Measurements from ENCODE around the gene CIRBP.
"Not testable (repeated sequence)": the region's sequence is repeated elsewhere in the genome, so short reads cannot be mapped to it uniquely, and the experiment has no call there.

CIRBP gene

GRCh38 chr19:1295169-1296012 lies 26.3 kb downstream of the CIRBP start:
- Histone ChIP-seq H3K9me3 (ENCODE audit: control insufficient read depth, low read length) (no peaks in the 10 kb centered on the region), H3K27ac (ENCODE audit: insufficient read depth, low read depth, low read length, poor library complexity, severe bottlenecking) (no peak overlapping the region), H3K36me3 (ENCODE audit: control insufficient read depth, insufficient read depth, low read length) (no peaks in the 10 kb centered on the region), H3K4me3 (ENCODE audit: insufficient read depth, low read depth, low read length) (no peak overlapping the region), H3K4me1 (ENCODE audit: control insufficient read depth, insufficient read depth, low read length) (peaks cover under 1% of the 10 kb centered on the region), H3K27me3 (ENCODE audit: control insufficient read depth, insufficient read depth, low read length, poor library complexity, severe bottlenecking) (peaks cover 19% of the 10 kb centered on the region)
- 46% methylated on average over 82 of the region's 82 CpGs for WGBS, 2 experiments

GRCh38 chr19:1296078-1296477 lies 26.9 kb downstream of the CIRBP start:
- H3K27ac ChIP-seq (ENCODE audit: insufficient read depth, low read depth, low read length, poor library complexity, severe bottlenecking): no peak overlapping the region
- WGBS, 2 experiments: 95% methylated on average over 13 of the region's 13 CpGs
- H3K27me3 ChIP-seq (ENCODE audit: control insufficient read depth, insufficient read depth, low read length, poor library complexity, severe bottlenecking): peaks cover 19% of the 10 kb centered on the region
- no peaks in the 10 kb centered on the region for H3K36me3 ChIP-seq (ENCODE audit: control insufficient read depth, insufficient read depth, low read length)
- H3K4me3 ChIP-seq (ENCODE audit: insufficient read depth, low read depth, low read length): no peak overlapping the region
- no peaks in the 10 kb centered on the region for H3K4me1 ChIP-seq (ENCODE audit: control insufficient read depth, insufficient read depth, low read length)
- no peaks in the 10 kb centered on the region for H3K9me3 ChIP-seq (ENCODE audit: control insufficient read depth, low read length)

GRCh38 chr19:1296575-1297271 lies 27.6 kb downstream of the CIRBP start:
- H3K9me3 ChIP-seq (ENCODE audit: control insufficient read depth, low read length): no peaks in the 10 kb centered on the region
- WGBS, 2 experiments: 95% methylated on average over 24 of the region's 24 CpGs

GRCh38 chr19:1298235-1298634 lies 29.1 kb downstream of the CIRBP start:
- H3K4me3 ChIP-seq (ENCODE audit: insufficient read depth, low read depth, low read length): no peak overlapping the region
- H3K4me1 ChIP-seq (ENCODE audit: control insufficient read depth, insufficient read depth, low read length): no peaks in the 10 kb centered on the region
- 91% methylated on average over 8 of the region's 8 CpGs for WGBS, 2 experiments
- no peaks in the 10 kb centered on the region for H3K9me3 ChIP-seq (ENCODE audit: control insufficient read depth, low read length)
- H3K27me3 ChIP-seq (ENCODE audit: control insufficient read depth, insufficient read depth, low read length, poor library complexity, severe bottlenecking): peaks cover 19% of the 10 kb centered on the region
- H3K27ac ChIP-seq (ENCODE audit: insufficient read depth, low read depth, low read length, poor library complexity, severe bottlenecking): no peak overlapping the region
- H3K36me3 ChIP-seq (ENCODE audit: control insufficient read depth, insufficient read depth, low read length): no peaks in the 10 kb centered on the region

More at GRCh38 chr19:1296575-1297271, 27.6 kb downstream of the CIRBP start:
- H3K4me1 ChIP-seq (ENCODE audit: control insufficient read depth, insufficient read depth, low read length): no peaks in the 10 kb centered on the region
- peaks cover 19% of the 10 kb centered on the region for H3K27me3 ChIP-seq (ENCODE audit: control insufficient read depth, insufficient read depth, low read length, poor library complexity, severe bottlenecking)
- no peak overlapping the region for H3K27ac ChIP-seq (ENCODE audit: insufficient read depth, low read depth, low read length, poor library complexity, severe bottlenecking)
- no peak overlapping the region for H3K4me3 ChIP-seq (ENCODE audit: insufficient read depth, low read depth, low read length)
- no peaks in the 10 kb centered on the region for H3K36me3 ChIP-seq (ENCODE audit: control insufficient read depth, insufficient read depth, low read length)

- H3K9me3 ChIP-seq (ENCODE audit: control insufficient read depth, low read length): no peaks in the 10 kb centered on the region
- no peaks in the 10 kb centered on the region for H3K36me3 ChIP-seq (ENCODE audit: control insufficient read depth, insufficient read depth, low read length)
- H3K27ac ChIP-seq (ENCODE audit: insufficient read depth, low read depth, low read length, poor library complexity, severe bottlenecking): no peak overlapping the region
- H3K27me3 ChIP-seq (ENCODE audit: control insufficient read depth, insufficient read depth, low read length, poor library complexity, severe bottlenecking): peaks cover 8% of the 10 kb centered on the region
- H3K4me3 ChIP-seq (ENCODE audit: insufficient read depth, low read depth, low read length): no peak overlapping the region
- 92 to 94% methylated on average over 34 of the region's 34 CpGs for WGBS, 2 experiments
- no peaks in the 10 kb centered on the region for H3K4me1 ChIP-seq (ENCODE audit: control insufficient read depth, insufficient read depth, low read length)
Measured at GRCh38 chr19:1299801-1300200, 30.7 kb downstream of the CIRBP start.

GRCh38 chr19:1300744-1301490 lies 31.8 kb downstream of the CIRBP start:
- no peaks in the 10 kb centered on the region for H3K9me3 ChIP-seq (ENCODE audit: control insufficient read depth, low read length)
- no peaks in the 10 kb centered on the region for H3K27me3 ChIP-seq (ENCODE audit: control insufficient read depth, insufficient read depth, low read length, poor library complexity, severe bottlenecking)
- 93 to 94% methylated on average over 29 to 31 of the region's 35 CpGs for WGBS, 2 experiments

GRCh38 chr19:1302533-1303239 lies 33.6 kb downstream of the CIRBP start:
- Histone ChIP-seq H3K4me1 (ENCODE audit: control insufficient read depth, insufficient read depth, low read length) (no peaks in the 10 kb centered on the region), H3K27me3 (ENCODE audit: control insufficient read depth, insufficient read depth, low read length, poor library complexity, severe bottlenecking) (no peaks in the 10 kb centered on the region), H3K36me3 (ENCODE audit: control insufficient read depth, insufficient read depth, low read length) (no peaks in the 10 kb centered on the region), H3K4me3 (ENCODE audit: insufficient read depth, low read depth, low read length) (no peak overlapping the region), H3K9me3 (ENCODE audit: control insufficient read depth, low read length) (no peaks in the 10 kb centered on the region), H3K27ac (ENCODE audit: insufficient read depth, low read depth, low read length, poor library complexity, severe bottlenecking) (no peak overlapping the region)
- WGBS, 2 experiments: 74 to 80% methylated on average over 36 of the region's 36 CpGs

More at GRCh38 chr19:1300744-1301490, 31.8 kb downstream of the CIRBP start:
- Histone ChIP-seq H3K27ac (ENCODE audit: insufficient read depth, low read depth, low read length, poor library complexity, severe bottlenecking) (no peak overlapping the region), H3K4me1 (ENCODE audit: control insufficient read depth, insufficient read depth, low read length) (no peaks in the 10 kb centered on the region), H3K36me3 (ENCODE audit: control insufficient read depth, insufficient read depth, low read length) (no peaks in the 10 kb centered on the region), H3K4me3 (ENCODE audit: insufficient read depth, low read depth, low read length) (no peak overlapping the region)

GRCh38 chr19:1304197-1304924 lies 35.2 kb downstream of the CIRBP start:
- 94% methylated on average over 28 of the region's 28 CpGs for WGBS, 2 experiments
- H3K4me3 ChIP-seq (ENCODE audit: insufficient read depth, low read depth, low read length): no peak overlapping the region

GRCh38 chr19:1305354-1305753 lies 36.2 kb downstream of the CIRBP start:
- 92% methylated on average over 9 of the region's 9 CpGs for WGBS, 2 experiments
- not testable (repeated sequence) for H3K4me1 ChIP-seq (ENCODE audit: control insufficient read depth, insufficient read depth, low read length); H3K4me3 ChIP-seq (ENCODE audit: insufficient read depth, low read depth, low read length); H3K36me3 ChIP-seq (ENCODE audit: control insufficient read depth, insufficient read depth, low read length); H3K9me3 ChIP-seq (ENCODE audit: control insufficient read depth, low read length); H3K27me3 ChIP-seq (ENCODE audit: control insufficient read depth, insufficient read depth, low read length, poor library complexity, severe bottlenecking); H3K27ac ChIP-seq (ENCODE audit: insufficient read depth, low read depth, low read length, poor library complexity, severe bottlenecking)

More at GRCh38 chr19:1304197-1304924, 35.2 kb downstream of the CIRBP start:
- H3K4me1 ChIP-seq (ENCODE audit: control insufficient read depth, insufficient read depth, low read length): no peaks in the 10 kb centered on the region
- no peaks in the 10 kb centered on the region for H3K9me3 ChIP-seq (ENCODE audit: control insufficient read depth, low read length)
- no peaks in the 10 kb centered on the region for H3K27me3 ChIP-seq (ENCODE audit: control insufficient read depth, insufficient read depth, low read length, poor library complexity, severe bottlenecking)
- no peaks in the 10 kb centered on the region for H3K36me3 ChIP-seq (ENCODE audit: control insufficient read depth, insufficient read depth, low read length)
- H3K27ac ChIP-seq (ENCODE audit: insufficient read depth, low read depth, low read length, poor library complexity, severe bottlenecking): no peak overlapping the region

All from ectodermal cell (in vitro differentiated cells).